Activated T-helper 2 cell treated with anti-CD3 and anti-CD28 coated beads, Interferon-gamma antibody, Interleukin-2, Interleukin-4, amounts not matched to agents 10 μg/mL and 5 μg/mL and 100 μg/mL, durations not matched to agents 14 hours and 24 hours and 36 hours (primary cell): ENCODE results near the gene SHISAL2A. TPM values are rescaled to one million over a fixed set of nuclear protein-coding genes. Genes with fewer than 3 reads are reported as not detected.

ENCODE experiments used
- DNase-seq: peaks from one replicate; pipeline ENCODE4 v3.0.0; 2021; ENCODE audit warnings: low spot score
- H3K27ac Mint-ChIP-seq: one replicate; pipeline ENCODE4 v1.8.0; 2021; ENCODE audit warnings: mixed read lengths
- H3K27me3 Mint-ChIP-seq: one replicate; pipeline ENCODE4 v1.8.0; 2021; ENCODE audit warnings: low read depth, mixed read lengths
- H3K36me3 Mint-ChIP-seq: one replicate; pipeline ENCODE4 v1.8.0; 2021; ENCODE audit warnings: low read depth, mixed read lengths
- H3K4me1 Mint-ChIP-seq: one replicate; pipeline ENCODE4 v1.8.0; 2021; ENCODE audit warnings: low read depth, mixed read lengths
- H3K4me3 Mint-ChIP-seq: one replicate; pipeline ENCODE4 v1.8.0; 2021; ENCODE audit warnings: low read depth, mild to moderate bottlenecking, moderate library complexity, mixed read lengths
- H3K9me3 Mint-ChIP-seq: one replicate; pipeline ENCODE4 v1.8.0; 2021; ENCODE audit warnings: mixed read lengths
- intact Hi-C: fragments of 100-400 bp; cut with micrococcal nuclease; formaldehyde crosslinking; loops from one replicate; pipeline ENCODE4 v1.15.1; 2023
- total RNA-seq: library from RNA; stranded (reverse); gene quantifications from 2 replicates; pipeline ENCODE4 v1.2.3, GENCODE V29; 2022

SHISAL2A gene
- total RNA-seq, 1 donor from 2014 or later: 1.9 TPM

DNA sequence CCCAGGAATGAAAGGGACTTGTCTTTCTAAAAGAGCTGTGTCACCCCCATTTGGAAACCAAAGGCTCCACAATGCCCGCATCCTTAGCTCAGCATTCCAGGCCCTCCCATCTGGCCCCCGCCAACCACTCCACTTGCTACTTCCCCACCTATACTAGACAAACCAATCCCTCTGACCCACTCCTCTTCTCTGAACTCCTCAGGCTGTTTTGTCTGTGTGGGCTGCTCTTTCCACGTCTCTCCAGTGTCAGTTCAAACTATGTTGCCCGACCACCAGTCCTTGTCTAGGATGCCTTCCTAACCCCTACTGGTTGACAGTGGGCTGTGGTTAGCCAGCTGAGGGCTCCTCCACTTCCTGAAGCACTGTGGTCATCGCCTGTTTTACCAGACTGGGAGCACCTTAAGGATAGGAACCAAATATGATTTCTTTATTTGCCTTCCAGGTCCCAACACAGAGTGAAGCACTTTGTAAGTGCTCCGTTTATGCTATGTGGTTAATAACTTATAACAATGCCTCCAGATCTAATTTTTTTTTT lies 73.2 kb downstream of the SHISAL2A start:
- peaks cover 13% of the 10 kb centered on the region for H3K4me1 Mint-ChIP-seq
- no peaks in the 10 kb centered on the region for H3K36me3 Mint-ChIP-seq
- H3K27me3 Mint-ChIP-seq: peaks cover 5% of the 10 kb centered on the region
- DNase-seq: no peak
- H3K9me3 Mint-ChIP-seq: no peaks in the 10 kb centered on the region
- intact Hi-C loops: loop anchor here (10.0 kb wide), 2 partner anchors 219 to 489 kb away; partner anchors contain the start of genes CPT2, ECHDC2 and SCP2
- no peak overlapping the region for H3K4me3 Mint-ChIP-seq
- H3K27ac Mint-ChIP-seq: no peak overlapping the region

Other genes starting within 250 kb of the SHISAL2A start
- 36.2 and 38.9 TPM in 2 replicates for gene ORC1, start 228.7 kb upstream of the SHISAL2A start, total RNA-seq
- 96.6 and 98.1 TPM in 2 replicates for gene PRPF38A, start 228.6 kb upstream of the SHISAL2A start, total RNA-seq
- gene TUT4, start 80.1 kb upstream of the SHISAL2A start, total RNA-seq: 61.6 and 63.1 TPM in 2 replicates
- 29.9 and 31.1 TPM in 2 replicates for gene GPX7, start 30.8 kb upstream of the SHISAL2A start, total RNA-seq
- gene COA7, start 65.2 kb downstream of the SHISAL2A start, total RNA-seq: 31.5 and 34.2 TPM in 2 replicates
- 12.7 and 13.2 TPM in 2 replicates for gene ZYG11B, start 93.3 kb downstream of the SHISAL2A start, total RNA-seq
- gene ZYG11A, start 209.6 kb downstream of the SHISAL2A start, total RNA-seq: 0.30 and 0.37 TPM in 2 replicates